Fibroblast of skin of right biceps (primary cell): Measurements from ENCODE around the gene PRR7.
A peak's percentile ranks its signal among the peaks of the same experiment; 100 is the strongest.

Experiments
- DNase-seq: peaks from one replicate; pipeline ENCODE4 v3.0.0-alpha.2; 2013

The PRR7 gene

DNA sequence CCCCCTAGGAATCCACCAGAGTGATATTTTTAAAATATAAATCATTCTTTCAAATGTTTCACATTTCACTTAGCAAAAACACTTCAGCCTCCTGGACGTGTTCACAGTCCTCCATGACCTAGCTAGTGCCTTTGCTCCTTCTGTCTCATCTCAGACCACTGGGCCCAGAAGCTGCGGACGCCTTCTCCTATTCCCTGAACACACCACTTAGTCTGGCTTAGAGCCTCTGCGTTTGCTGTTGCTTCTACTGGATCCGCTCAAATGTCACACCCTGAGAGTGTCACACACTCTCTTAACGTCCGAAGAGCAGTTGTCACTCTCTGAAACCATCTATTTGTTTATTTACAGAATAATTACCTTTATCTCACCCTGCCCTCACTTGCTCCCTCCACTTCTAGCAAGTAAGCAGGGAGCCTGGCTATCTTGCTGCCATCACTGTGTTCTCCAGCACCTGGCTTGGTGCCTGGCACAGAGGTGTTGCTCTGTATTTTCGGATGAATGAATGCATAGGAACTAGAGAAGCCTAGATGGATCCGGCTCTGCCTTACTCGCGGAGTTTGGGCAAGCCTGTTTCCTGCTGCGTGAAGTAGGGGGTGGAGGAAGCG lies 21.3 kb upstream of the PRR7 start:
- DNase-seq = no peak

DNA sequence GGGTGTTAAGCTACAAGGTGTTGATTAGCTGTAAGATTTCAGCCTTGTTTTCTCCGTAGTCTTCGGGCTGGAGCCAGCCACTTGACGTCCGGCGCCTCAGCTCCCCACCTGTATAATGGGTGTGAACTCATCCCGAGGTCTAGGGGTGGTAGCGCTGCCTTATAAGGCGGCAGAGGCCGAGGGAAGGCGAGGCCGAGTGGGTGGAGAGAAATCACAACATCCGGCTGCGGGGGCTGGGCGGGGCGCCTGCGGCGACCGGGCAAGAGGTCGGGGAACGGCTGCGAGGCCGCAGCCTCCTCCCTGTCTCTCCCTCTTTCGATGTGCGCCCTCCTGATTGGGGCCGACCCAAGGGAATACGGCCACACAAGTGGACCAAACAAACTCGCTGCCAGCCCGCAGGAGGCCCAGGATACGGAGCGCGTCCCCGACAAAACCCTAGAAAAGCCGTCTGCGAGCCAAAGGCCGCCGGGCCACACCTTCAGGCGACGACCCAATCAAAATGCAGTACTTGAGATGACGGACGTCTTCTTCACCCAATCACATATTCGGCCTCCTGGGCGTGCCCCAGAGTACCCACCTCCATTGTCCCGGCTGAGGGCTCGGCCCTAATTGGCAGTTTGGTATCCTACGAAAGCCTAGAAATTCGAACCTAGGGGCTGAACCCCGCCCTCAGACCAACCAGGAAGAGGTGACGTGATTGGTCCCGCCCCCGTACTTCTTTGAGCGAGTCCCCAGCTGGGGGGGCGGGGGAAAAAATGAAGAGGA lies 20.6 kb upstream of the PRR7 start:
- peak; percentile 100 for DNase-seq

DNA sequence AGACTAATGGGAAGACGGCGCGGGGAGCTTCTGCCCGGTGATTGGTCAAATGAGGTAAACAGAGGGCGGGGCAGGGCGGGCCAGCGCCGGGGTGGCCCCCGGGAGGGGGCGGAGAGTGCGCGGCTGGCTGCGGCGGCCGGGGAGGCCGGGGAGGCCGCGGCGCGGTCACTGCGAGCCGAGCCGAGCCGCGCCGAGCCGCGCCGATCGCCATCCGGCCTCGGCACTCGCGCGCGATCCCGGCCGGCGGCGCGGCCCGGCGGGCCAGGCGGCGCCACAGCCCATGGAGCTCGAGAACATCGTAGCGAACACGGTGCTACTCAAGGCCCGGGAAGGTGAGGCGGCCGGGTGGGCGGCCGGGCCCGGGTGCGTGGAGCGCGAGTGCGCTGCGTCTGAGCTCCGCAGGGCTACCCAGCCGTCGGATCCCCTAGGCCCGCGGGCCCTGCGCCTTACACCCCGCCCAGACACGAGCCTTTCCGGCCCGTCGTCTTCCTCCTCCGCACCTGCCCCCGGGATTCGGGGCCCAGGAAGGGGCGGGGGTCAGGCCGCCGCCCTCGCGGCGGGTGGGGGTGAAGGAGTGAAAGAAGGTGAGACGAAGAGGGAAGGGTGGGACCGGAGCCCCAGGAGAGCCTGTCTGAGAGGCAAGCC lies 19.9 kb upstream of the PRR7 start, which contains the start of gene GRK6:
TSS of gene GRK6 (plus strand) at position 111 of the 645 bp plus-strand sequence. CDS start at position 281, 170 bp downstream.
- peak; percentile 30 for DNase-seq

DNA sequence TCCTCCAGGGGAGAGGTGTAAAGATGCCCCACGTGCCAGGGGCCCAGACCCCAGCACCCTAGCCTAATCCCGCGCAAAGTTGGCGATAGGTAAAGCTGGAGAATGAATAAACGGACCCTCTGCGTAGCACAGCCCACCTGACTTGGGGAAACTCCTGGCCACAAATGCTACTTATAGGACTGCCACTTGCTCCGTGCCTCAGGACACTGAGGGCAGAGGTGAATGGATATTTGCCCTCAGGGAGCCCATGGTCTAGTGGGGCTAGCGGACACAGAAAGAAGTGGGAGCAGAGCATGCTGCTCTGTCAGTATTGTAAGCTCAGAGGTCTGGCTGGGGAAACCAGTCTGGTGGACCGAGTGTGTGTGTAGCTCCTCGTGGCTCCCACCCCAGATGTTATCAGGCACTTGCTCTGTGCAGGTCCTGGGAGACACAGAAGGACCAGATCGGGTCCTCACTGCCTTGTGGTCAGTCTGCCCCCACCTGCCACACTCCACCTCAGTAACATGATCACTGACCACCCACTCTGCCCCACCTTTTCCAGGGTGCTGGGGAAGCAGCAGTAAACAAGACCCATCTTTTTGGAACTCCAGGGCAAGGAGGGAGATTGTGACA lies 19.3 kb upstream of the PRR7 start:
- DNase-seq = no peak

DNA sequence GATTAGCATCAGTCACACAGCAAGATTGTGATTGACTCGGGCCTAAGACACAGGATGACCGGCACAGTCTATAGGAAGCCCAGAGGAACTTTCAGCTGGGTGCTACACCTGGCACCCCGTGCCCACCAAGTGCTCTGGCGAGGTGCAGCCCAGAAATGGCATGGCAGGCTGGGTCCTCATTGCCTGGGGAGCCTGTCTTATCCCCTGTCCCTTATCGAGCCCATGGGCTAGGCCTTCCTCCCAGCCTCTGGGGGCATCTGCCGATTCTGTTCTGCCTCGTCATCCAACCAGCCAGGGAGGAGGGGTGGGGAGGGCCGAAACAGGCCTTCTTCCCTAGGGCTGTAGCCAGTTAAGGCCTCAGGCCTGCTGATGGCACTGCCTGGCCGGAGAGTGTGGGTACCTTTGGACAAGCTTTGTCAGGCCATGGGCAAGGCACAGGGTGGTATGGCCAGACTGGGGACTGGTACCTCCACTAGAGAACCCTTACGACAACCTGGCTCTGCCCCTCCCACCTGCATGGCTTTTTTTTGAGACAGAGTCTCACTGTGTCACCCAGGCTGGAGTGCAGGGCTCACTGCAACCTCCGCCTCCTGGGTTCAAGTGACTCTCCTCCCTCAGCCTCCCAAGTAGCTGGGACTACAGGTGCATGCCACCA lies 18.6 kb upstream of the PRR7 start:
- DNase-seq = no peak

DNA sequence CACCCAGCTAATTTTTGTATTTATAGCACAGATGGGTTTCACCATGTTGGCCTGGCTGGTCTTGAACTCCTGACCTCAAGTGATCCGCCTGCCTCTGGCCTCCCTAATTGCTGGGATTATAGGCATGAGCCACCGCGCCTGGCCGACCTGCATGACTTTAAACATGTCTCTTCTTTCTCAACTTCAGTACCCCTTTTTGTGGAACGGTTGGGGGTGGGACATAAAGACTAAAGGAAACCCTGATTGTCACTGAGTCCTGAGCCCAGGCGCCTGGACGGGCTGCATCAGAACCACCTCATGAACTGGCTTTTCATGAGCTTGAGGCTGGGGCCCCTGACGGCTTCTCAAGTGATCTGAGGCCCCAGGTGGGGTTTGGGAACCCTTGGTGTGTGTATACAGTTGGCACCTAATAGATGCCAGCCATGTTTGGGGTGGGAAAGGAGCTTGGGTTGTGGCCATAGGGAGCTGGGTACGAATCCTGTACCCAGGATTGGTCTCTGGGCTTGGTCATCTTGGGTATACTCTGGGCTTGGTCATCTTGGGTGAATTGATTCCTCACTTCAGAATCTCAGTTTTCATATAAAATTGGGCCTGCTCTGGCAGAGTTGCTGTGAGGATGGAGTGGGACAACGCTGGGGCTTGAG lies 17.9 kb upstream of the PRR7 start:
- no peak for DNase-seq

DNA sequence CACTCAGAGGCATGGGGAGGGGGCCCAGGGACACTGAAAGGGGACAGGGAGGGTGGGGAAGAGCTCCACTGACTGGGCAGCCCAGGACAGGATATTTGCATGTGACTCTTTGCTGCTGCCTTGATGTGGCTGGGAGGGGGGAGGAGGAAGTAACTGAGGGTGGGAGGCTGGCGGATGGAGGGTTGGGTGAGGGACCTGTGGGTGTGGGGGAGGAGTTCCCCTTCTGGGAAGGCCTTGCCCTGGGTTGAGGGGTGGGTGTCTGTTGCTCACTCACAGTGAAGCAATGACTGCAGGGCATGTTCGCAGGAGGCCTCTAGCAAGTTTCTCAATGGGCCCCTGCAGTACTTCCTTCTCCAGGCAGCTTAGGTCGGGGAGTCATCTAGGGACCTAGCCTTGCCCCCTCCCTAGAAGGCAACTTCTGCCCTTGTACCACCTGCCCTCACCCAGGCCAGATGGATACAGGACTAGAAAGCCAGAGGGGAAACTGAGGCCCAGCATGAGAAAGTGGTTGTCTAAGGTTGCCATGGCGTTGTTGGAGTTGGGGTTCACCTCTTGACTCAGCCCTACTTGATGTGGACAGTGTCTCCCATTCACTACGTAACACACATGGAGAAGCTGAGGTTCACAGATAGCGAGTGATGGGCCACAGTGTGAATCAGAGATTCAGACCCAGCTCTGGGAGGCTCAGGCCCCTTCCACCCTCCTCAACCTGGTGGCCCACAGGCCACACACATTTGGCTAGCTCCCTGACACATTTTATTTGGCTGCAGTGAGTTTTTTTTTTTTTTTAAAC lies 17.2 kb upstream of the PRR7 start:
- DNase-seq = no peak

DNA sequence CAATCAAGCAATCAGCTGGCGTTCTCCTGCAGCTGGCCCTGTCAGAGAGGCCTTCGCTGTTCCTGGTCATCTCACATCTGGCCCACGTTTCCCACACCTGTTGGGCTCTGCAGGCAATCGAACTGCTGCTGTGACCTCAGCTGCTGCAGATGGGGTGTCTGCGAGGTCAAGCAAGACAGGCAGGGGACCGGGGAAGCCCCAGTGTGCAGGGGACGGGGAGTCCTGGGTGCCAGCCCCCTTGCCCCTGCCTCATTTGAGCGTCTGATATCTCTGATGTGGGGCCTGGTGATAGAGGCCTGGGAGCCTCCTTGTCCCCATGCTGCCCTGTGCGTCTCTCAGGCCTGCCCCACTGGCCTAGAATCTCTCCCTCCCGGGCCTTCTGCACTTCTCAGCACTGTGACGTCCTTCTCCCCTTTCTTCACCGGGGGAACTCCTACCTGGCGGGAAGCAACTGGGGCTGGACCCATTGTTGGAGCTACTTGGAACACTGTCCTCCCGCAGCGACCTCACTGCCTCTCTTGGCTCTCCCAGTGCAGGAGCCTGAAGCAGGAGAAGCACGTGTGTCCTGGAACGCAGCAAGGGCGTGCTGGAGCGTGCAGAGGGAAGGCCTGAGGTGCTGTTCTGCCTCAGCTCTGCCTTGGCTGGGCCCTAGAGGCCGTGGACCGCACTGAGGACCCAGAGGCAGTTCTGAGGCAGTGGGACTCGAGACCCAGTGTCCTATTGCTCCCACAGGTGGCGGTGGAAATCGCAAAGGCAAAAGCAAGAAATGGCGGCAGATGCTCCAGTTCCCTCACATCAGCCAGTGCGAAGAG lies 16.3 kb upstream of the PRR7 start:
- DNase-seq = no peak

DNA sequence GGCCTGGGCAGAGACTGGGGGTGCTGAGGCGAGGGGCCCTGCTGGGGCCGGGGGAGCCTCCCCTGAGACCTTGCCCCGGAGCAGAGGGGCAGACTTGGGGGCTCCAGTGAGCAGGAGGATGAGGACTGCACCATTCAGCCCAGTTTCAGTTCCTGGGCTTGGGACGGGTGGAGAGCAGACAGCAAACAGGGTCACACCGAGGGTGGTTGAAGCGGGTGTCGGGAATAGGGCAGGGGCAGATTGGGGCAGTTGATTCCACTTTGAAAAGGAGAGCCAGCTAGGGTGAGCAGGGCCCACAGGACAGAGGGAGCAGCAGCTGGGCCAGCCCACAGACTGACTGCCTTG lies 15.7 kb upstream of the PRR7 start:
- DNase-seq = no peak

DNA sequence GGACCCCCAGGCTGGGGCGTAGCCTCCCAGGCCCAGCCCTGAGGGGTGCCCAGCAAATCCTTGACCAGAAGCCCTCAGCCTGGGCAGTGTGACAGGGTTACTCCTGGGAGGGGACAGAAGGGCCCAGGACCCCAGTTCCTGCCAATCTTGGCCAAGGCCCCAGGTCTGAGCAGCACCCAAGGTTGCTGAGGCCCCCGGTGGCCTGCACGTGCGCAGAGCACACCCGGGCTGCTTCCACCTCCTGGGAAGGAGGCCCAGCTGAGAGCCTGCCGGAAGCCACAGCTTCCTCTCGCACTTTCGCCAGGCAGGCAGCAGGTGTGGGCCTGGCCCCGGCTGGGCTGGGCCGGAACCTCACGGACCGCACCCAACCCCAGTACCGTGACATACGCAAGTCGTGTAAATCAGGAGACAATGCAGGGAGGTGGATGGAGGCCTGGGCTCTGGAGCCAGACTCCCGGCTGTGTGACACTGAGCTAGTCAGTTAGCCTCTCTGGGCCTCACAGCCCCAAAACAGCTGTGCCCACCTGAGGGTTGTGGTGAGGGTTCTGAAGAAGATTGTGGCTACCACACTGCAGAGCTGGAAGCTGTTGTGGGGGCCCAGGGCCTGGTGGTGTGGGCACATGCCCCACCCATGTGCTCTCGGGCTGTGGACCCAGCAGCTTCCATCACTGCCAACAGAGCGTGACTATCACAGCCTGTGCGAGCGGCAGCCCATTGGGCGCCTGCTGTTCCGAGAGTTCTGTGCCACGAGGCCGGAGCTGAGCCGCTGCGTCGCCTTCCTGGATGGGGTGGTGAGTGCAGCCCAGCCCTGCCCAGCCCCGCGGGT lies 15.1 kb upstream of the PRR7 start:
- no peak for DNase-seq

DNA sequence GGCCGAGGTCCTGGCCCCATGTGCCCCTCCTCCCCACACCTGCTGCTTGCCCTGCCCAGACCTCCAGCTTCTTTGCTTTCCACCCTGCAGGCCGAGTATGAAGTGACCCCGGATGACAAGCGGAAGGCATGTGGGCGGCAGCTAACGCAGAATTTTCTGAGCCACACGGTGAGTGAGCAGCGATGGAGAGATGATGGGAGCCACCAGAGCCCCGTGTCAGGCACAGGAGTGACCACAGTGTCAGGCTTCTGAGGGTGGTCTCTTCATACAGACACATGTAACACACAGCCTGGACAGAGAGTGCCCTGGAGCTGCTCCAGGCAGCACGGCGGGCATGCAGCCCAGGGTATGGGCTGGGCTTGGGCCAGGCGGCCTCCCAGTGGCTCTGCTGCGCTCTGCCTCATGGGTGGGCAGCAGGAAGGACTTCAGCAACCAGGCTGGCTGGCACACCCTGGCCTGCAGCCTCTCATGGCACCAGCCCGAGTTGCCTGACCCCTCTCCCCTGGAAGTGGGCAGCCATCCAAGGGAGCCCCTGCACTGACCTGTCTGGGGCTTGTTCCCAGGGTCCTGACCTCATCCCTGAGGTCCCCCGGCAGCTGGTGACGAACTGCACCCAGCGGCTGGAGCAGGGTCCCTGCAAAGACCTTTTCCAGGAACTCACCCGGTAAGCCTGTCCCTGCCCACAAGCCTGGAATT lies 14.3 kb upstream of the PRR7 start:
- DNase-seq = no peak

DNA sequence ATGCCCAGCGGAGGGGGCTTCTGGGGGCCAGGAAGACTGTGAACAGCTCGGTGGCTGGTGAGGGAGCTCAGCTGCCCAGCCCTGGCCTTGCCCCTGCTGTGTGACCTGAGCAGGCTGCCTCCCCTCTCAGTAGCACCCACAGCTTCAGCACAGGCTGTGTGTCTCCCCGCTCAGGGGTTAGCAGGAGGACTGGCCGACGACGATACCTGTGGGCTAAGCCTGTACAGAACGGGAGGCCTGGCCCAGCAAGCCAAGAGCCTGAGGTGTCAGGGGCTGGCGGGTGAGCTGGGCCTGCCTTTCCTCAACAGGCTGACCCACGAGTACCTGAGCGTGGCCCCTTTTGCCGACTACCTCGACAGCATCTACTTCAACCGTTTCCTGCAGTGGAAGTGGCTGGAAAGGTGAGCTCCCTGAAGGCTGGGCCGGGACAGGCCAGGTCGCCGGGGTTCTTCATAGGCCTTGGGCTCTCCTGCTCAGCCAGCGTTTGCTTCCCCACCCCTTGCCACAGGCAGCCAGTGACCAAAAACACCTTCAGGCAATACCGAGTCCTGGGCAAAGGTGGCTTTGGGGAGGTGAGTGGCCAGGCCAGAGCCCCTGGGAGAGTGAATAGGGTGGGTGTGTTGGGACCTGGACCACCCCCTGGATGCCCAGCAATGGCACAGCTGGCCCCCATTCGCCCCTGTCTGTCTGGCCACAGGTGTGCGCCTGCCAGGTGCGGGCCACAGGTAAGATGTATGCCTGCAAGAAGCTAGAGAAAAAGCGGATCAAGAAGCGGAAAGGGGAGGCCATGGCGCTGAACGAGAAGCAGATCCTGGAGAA lies 13.6 kb upstream of the PRR7 start:
- no peak for DNase-seq

DNA sequence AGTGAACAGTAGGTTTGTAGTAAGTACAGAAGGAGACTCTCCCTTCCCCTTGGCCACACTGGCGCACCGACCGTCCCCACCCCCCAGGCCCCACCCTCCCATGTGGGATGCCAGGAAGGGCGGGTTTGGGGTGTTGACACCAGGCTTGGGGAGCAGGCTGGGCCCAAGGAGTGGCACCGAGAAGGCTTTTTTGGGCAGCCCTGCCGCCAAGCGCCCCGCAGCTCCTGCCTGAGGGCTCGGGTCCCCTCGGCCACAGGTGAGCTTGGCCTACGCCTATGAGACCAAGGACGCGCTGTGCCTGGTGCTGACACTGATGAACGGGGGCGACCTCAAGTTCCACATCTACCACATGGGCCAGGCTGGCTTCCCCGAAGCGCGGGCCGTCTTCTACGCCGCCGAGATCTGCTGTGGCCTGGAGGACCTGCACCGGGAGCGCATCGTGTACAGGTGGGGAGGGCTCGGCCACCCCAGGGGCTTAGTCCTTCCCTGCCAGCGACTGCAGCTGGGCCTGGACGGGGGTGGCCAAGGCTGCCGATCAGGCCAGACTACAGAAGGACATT lies 12.9 kb upstream of the PRR7 start:
- DNase-seq = no peak

DNA sequence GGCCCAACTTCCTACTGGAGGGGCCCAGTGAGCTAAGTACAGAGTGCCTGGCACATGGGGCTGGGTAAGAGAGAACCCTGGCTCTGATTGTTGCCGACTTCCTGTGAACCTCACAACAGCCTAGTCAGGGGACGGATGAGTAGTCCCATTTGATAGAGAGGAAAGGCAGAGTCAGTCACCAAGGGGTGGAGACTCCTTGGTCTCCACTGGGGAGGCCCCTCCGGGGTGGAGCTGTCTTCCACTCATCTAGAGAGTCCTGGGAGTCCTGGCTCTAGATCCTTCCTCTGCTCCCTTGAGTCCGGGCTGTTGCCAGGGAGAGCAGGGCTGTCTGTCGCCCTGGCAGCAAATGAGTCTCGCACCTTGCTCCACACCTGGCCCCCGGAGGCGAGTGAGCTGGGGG lies 12.2 kb upstream of the PRR7 start:
- DNase-seq = no peak

DNA sequence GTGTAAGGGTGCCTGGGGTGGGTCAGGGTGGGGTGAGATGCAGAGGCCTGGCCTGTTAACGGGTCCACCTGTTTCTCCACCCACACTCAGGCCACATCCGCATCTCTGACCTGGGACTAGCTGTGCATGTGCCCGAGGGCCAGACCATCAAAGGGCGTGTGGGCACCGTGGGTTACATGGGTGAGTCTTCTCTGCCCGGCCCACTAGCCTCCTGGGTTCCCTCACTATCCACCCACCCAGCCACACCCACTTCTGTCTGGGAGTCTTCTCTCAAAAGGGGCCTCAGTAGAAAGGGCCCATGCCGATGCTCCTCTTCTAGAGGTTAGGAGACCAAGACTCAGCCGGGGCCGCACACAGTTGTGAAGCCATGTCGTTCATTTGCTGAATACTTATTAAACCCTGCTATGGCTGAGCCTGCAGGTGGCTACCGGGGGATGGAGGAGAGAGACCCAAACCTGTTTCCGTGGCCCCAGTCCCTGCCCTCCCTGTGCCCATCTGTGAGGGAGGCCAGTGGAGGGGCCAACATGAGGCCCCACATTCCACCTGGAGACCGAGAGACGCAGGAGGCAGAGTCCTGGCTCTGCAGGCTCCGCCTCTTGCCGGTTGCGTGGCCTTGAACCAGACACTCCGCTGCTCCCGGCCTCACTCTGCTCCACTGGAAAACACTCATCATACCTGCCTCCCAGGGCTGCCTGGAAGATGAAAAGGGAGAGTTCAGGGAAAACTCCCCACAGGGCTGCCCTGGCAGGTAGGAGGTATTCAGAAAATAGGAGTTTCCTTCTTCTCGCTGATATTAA lies 11.5 kb upstream of the PRR7 start:
- DNase-seq = no peak

DNA sequence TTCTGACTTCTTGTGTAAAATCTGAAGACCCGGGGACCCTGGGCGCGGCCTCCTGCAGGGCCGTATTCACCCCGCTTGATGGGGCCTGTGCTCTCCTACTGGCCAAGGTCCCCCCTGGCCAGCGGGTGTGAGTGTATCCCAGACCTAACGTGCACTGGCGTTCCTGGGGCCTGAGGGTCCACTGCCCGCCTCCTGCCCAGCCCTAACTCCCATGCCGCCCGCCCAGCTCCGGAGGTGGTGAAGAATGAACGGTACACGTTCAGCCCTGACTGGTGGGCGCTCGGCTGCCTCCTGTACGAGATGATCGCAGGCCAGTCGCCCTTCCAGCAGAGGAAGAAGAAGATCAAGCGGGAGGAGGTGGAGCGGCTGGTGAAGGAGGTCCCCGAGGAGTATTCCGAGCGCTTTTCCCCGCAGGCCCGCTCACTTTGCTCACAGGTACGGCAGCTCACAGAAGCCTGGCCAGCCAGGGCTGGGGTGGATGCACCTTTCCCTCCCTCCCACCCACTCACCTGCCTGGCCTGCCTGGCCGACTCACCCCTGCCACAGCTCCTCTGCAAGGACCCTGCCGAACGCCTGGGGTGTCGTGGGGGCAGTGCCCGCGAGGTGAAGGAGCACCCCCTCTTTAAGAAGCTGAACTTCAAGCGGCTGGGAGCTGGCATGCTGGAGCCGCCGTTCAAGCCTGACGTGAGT lies 10.6 kb upstream of the PRR7 start:
- DNase-seq = no peak

DNA sequence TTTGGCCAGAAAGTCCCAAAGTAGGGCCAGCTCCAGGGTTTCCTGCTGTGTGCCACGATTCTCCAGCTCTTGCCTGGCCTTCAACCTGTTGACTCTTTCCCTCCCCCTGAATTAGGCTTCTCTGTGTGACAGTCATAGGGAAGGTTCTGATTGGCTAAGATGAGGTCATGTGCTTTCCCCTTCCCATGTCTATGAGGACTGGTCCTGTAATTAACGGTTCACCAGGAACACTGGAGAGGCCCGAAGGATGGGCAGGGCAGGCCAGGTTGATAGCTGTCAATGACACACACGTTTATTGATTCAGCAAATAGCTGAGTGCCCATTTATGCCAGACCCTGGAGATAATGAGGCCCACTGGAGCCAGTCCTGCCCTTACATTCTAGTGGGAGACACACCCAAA lies 9.0 kb upstream of the PRR7 start:
- no peak for DNase-seq
